NCI-H446 (cell line): ENCODE results near the gene RALGPS1.

Experiments used
- DNase-seq, 2 experiments: peaks; one replicate each; lab custom pipeline; 2025; lab: John Stamatoyannopoulos, UW

Gene RALGPS1

GRCh38 chr9:127187231-127187956 lies 272.8 kb downstream of the RALGPS1 start:
- peak in 1 of 2 experiments; percentile 8 for DNase-seq

GRCh38 chr9:127188396-127188795 lies 273.8 kb downstream of the RALGPS1 start:
- DNase-seq = no peak

DNA sequence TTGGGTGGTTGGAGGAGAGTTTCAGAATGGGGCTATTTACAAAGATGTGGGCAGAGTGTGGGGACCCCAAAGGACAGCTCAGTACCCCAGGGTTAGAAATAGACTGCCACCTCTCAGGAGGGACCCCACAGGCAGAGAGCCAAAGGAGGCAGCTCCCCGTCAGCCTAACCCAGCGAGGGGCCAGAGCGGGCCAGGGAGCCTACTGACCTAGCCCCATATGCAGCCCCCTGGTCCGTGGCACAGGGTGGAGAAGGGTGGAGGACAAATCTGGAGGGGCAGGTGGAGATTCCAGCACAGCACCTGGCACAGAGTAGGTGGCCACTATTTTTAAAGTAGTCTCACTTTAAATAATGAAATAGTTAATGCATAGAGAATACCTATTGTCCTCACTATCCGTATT lies 275.0 kb downstream of the RALGPS1 start:
- DNase-seq = no peak

DNA sequence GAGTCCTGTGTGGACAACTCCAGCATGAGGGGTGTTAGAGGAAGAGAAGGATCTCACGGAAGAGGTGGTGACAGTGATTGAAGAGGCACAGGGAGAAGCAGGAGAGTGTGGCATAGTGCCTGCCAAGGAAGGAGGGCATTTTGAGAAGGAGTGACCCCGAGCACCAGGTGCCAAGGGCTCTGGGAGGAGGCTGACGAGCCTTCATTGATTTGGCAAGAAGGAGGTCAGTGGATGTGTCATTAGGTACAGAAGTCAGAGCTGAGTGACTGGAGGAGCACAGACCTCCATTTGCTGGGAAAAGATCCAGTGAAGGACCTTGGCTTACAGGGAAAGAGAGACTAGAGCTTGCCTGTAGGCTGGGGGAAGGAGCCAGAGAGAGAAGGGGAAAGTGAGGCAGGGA lies 278.2 kb downstream of the RALGPS1 start:
- DNase-seq = no peak

DNA sequence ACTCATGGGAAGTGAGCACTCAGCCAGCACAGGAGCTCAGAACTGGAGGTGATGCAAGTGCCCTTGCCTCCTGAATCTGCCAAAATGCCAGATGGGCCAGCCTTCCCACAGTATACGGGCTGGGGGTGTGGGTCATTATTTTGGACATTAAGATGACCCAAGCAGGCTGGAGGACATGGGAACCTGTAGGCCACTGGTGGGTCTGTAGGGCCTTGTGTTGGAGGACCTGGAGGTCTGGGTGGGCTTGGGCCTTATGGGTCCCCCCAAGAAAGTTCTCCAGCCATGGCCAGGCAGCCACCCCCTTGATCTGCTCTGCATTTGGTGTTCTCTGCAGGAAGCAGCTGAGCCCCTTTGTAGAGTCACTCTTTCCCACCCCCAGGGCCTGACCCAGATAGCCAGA lies 278.9 kb downstream of the RALGPS1 start:
- no peak for DNase-seq

- no peak for DNase-seq
These were observed 280.5 kb downstream of the RALGPS1 start for GRCh38 chr9:127194881-127195713.

- DNase-seq = no peak
These were observed 281.6 kb downstream of the RALGPS1 start for GRCh38 chr9:127195976-127196825.

DNA sequence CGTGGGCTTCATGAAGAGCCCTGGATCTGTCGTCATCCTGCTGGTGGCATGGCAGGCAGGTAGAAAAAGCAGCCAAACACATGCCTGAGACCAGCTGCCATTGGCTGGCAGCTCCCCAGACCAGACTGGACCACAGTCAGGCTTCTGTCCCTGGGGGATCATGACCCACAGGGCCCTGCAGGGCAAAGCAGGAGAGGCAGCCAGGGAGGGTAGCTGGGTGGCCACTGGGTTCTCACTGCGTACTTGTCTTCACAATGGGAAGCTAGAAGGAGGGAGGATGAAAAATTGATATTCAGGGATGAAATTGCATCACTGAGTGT lies 282.2 kb downstream of the RALGPS1 start:
- DNase-seq = no peak

- no peak for DNase-seq
These were observed 282.7 kb downstream of the RALGPS1 start for GRCh38 chr9:127197186-127197860.

- DNase-seq = no peak
These were observed 283.4 kb downstream of the RALGPS1 start for GRCh38 chr9:127197861-127198430.

GRCh38 chr9:127198587-127198986 lies 284.0 kb downstream of the RALGPS1 start:
- DNase-seq = no peak

- peak; percentile 21 to 80 for DNase-seq
These were observed 284.6 kb downstream of the RALGPS1 start for GRCh38 chr9:127199001-127199791.

GRCh38 chr9:127200106-127200862 lies 285.7 kb downstream of the RALGPS1 start:
- no peak for DNase-seq

GRCh38 chr9:127201071-127201541 lies 286.5 kb downstream of the RALGPS1 start:
- no peak for DNase-seq

- DNase-seq = no peak
These were observed 287.1 kb downstream of the RALGPS1 start for GRCh38 chr9:127201731-127202130.

- DNase-seq = no peak
These were observed 288.0 kb downstream of the RALGPS1 start for GRCh38 chr9:127202461-127203169.

DNA sequence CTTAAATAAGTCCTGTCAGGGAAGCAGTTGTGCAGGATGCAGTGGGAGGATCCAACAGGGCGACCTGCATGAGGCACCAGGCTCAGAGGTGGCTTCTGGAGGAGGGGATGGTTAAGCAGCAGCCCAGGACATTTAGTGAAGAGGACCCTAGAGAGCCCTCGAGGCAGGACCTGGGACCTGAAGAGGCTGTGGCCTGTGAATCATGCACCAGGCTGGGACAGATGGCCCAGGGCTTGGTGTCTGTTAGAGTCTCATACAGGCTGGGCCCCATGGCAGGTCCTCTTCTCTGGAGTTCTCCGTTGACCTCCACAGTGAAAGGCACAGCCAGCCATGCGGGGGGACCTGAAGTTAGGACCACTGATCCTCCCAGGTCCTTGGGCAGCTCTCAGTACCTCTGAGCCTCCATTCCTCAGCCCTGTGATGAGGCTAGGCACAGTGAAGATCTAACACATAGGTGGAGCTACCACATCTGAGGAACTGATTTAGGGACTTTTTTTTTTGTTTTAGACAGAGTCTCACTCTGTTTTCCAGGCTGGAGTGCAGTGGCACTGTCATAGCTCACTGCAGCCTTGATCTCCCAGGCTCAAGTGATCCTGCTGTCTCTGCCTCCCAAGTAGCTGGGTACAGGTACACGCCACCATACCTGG lies 289.2 kb downstream of the RALGPS1 start:
- no peak for DNase-seq

DNA sequence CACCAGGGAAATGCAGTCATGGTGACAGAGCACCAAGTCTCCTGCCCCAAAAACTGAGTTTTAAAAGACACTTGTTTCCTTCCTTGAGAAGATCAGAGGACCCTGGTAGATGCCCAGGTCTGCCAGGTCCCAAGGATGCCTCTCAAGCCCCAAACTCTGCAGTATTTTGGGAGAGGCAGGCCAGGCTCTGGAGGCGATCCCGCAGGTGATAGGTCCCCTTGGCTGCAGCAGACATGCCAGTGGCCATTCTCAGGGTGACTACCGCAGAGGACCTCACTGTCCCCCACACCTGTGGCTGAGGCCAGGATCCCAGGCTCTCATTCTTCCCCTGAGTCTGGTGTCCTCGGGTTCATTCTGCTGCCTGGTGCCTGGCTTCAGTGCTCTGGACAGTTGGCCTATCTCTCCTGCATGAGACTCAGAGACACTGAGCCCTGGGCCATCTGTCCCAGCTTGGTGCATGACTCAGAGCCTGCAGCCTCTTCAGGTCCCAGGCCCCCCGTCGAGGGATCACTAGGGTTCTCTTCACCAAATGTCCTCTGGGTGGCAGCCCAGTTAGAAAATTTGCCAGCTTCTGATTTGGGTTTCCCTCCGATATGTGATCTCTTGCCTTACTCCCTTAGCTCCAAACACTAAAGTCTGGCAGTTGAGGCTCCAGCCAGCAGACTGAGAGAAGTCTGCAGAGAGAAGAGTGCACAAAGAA lies 290.3 kb downstream of the RALGPS1 start:
- peak; percentile 6 to 76 for DNase-seq
